ENCODE measurements around the gene ACOX2. TPM values are rescaled to one million over a fixed set of nuclear protein-coding genes. Genes with fewer than 3 reads are reported as not detected.

The ACOX2 gene
- 0.85 and 1.6 TPM in 2 replicates for total RNA-seq (2021)
- long read RNA-seq, partial matches to known transcripts: 0 of 1 reads
- long read RNA-seq, other reads (novel, unspliced or antisense): 0 of 1 reads

GRCh38 chr3:58536501-58537411 is at the start of gene ACOX2:
TSS of gene ACOX2 (minus strand) at chr3:58537190. CDS start at chr3:58535106, 2,084 bp downstream.
- DNase-seq: no peak
- no peaks in the 10 kb centered on the region for H3K4me1 ChIP-seq (ENCODE audit: insufficient read depth, low read length)
- TF ChIP-seq, protein P1, sequence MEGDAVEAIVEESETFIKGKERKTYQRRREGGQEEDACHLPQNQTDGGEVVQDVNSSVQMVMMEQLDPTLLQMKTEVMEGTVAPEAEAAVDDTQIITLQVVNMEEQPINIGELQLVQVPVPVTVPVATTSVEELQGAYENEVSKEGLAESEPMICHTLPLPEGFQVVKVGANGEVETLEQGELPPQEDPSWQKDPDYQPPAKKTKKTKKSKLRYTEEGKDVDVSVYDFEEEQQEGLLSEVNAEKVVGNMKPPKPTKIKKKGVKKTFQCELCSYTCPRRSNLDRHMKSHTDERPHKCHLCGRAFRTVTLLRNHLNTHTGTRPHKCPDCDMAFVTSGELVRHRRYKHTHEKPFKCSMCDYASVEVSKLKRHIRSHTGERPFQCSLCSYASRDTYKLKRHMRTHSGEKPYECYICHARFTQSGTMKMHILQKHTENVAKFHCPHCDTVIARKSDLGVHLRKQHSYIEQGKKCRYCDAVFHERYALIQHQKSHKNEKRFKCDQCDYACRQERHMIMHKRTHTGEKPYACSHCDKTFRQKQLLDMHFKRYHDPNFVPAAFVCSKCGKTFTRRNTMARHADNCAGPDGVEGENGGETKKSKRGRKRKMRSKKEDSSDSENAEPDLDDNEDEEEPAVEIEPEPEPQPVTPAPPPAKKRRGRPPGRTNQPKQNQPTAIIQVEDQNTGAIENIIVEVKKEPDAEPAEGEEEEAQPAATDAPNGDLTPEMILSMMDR (conservative IDR thresholded peaks at IDR 0.05): no peak
- Mint-ChIP-seq H3K36me3 (ENCODE audit: insufficient read depth in 1 of 3, low read depth in 3 of 3) (no peaks in the 10 kb centered on the region), H3K27ac (peak within 1 kb of the TSS in 1 of 3 experiments; percentile 24; a peak in 1 of 7 replicates), H3K27me3 (ENCODE audit: low read depth) (no peaks in the 10 kb centered on the region; the same call in 1 of the 2 replicates), H3K4me3 (no peak within 1 kb of the TSS), H3K4me1 (peaks cover 11 to 25% of the 10 kb centered on the region in 2 experiments), H3K9me3 (no peaks in the 10 kb centered on the region; a peak in 2 of 5 replicates)
- H3K27me3 ChIP-seq (ENCODE audit: insufficient read depth, low read length): no peaks in the 10 kb centered on the region
- H3K14ac ChIP-seq (ENCODE audit: insufficient read depth, low read length): no peak within 1 kb of the TSS; the same call in 1 of the 2 replicates
- no peak within 1 kb of the TSS for H3T11ph ChIP-seq (ENCODE audit: low read length)
- H3K9ac ChIP-seq (ENCODE audit: extremely low read depth, insufficient read length, low read length): no peak within 1 kb of the TSS
- H3K9me3 ChIP-seq (ENCODE audit: control insufficient read depth, low read depth, low read length): no peaks in the 10 kb centered on the region
- H3K56ac ChIP-seq (ENCODE audit: insufficient read length, low read depth, low read length): no peak within 1 kb of the TSS
- no peak within 1 kb of the TSS for H3K27ac ChIP-seq (ENCODE audit: insufficient read length, low read depth, low read length)
- H3K4ac ChIP-seq (ENCODE audit: low read depth, low read length): no peak within 1 kb of the TSS
- H3K79me1 ChIP-seq (ENCODE audit: insufficient read depth, low read depth, low read length, poor library complexity, severe bottlenecking): no peaks in the 10 kb centered on the region
- no peaks in the 10 kb centered on the region for H3K79me2 ChIP-seq (ENCODE audit: insufficient read depth, low read length)
- no peak within 1 kb of the TSS for H4K91ac ChIP-seq (ENCODE audit: insufficient read length, low read depth, low read length)
- no CpG with 5 or more reads among the region's 13 CpGs for WGBS (ENCODE audit: extremely low coverage, insufficient read length, low lambda C conversion rate)
- no peak within 1 kb of the TSS for H4K5ac ChIP-seq (ENCODE audit: insufficient read length, low read depth, low read length)
- H2BK12ac ChIP-seq (ENCODE audit: insufficient read length, low read depth, low read length): no peak within 1 kb of the TSS
- no peak within 1 kb of the TSS for H2BK120ac ChIP-seq (ENCODE audit: low read depth, low read length, poor library complexity, severe bottlenecking)
- no peak within 1 kb of the TSS for H2AFZ ChIP-seq (ENCODE audit: low read length)
- no peak within 1 kb of the TSS for H3K18ac ChIP-seq (ENCODE audit: insufficient read length, low read depth, low read length)
- no peak within 1 kb of the TSS for H2BK15ac ChIP-seq (ENCODE audit: low read depth, low read length)
- no peaks in the 10 kb centered on the region for H4K20me1 ChIP-seq (ENCODE audit: control insufficient read depth, insufficient read depth, insufficient read length)
- no peak within 1 kb of the TSS for H2AK5ac ChIP-seq (ENCODE audit: insufficient read length, low read length)
- no peak within 1 kb of the TSS for H2BK20ac ChIP-seq (ENCODE audit: low read depth, low read length, poor library complexity, severe bottlenecking)
- H2BK5ac ChIP-seq (ENCODE audit: insufficient read length, low read length): no peak within 1 kb of the TSS
- no peak within 1 kb of the TSS for H4K8ac ChIP-seq (replicated peaks; ENCODE audit: insufficient read length, low read depth, low read length)
- H3K4me2 ChIP-seq (ENCODE audit: insufficient read depth, insufficient read length, low read length): no peak within 1 kb of the TSS
- no peak within 1 kb of the TSS for H3K23ac ChIP-seq (ENCODE audit: insufficient read length, low read depth, low read length)
- no peaks in the 10 kb centered on the region for H3K23me2 ChIP-seq (ENCODE audit: insufficient read length, low read depth, low read length, poor library complexity, severe bottlenecking)
